ENCODE measurements around the gene EIF5B.
"Not testable (repeated sequence)": the region's sequence is repeated elsewhere in the genome, so short reads cannot be mapped to it uniquely, and the experiment has no call there.

DNA sequence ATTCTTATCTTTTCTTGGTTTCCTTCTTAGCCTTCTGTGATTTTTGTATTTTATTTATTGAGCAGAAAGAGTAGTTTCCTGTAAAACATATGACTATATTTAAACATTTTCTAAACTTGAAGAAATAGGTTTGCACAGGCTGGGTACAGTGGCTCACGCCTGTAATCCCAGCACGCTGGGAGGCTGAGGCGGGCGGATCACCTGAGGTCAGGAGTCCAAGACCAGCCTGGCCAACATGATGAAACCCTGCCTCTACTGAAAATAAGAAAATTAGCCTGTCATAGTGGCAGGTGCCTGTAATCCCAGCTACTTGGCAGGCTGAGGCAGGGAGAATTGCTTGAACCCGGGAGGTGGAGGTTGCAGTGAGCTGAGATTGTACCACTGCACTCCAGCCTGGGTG, 31.7 kb downstream of the EIF5B start:
- not testable (repeated sequence) for TF ChIP-seq CTCF (conservative IDR thresholded peaks at IDR 0.05; ENCODE audit: low read depth, low read length); EZH2 (IDR thresholded peaks at IDR 0.05; ENCODE audit: borderline replicate concordance, low read depth, low read length, poor library complexity, severe bottlenecking)
